Loucy (cell line): Measurements from ENCODE around the gene ASB1.

ENCODE experiments used
- H2AFZ ChIP-seq: fragments of 200-600 bp; sonication (generic); 2 replicates; pipeline ENCODE4 v1.6.0; 2016; ENCODE audit warnings: antibody characterized with exemption, mild to moderate bottlenecking, low read length, moderate library complexity
- H3F3A ChIP-seq: fragments of 200-600 bp; 2 replicates; pipeline ENCODE4 v1.6.0; 2016; ENCODE audit warnings: antibody characterized with exemption, low read depth, mild to moderate bottlenecking
- H3K27me3 ChIP-seq: fragments of 200-600 bp; sonication (generic); 2 replicates; pipeline ENCODE4 v1.6.1; 2014; ENCODE audit warnings: low read length, mild to moderate bottlenecking; ENCODE audit not compliant: insufficient read depth, poor library complexity, severe bottlenecking
- H3K36me3 ChIP-seq: fragments of 200-600 bp; sonication (generic); 2 replicates; pipeline ENCODE4 v1.6.1; 2016; ENCODE audit warnings: low read length; ENCODE audit not compliant: insufficient read depth
- H3K4me1 ChIP-seq: fragments of 200-600 bp; sonication (generic); 2 replicates; pipeline ENCODE4 v1.5.1; 2014; ENCODE audit warnings: low read length, mild to moderate bottlenecking; ENCODE audit not compliant: insufficient read depth, poor library complexity, severe bottlenecking
- H3K4me2 ChIP-seq: fragments of 200-600 bp; sonication (generic); 2 replicates; pipeline ENCODE4 v1.6.0; 2014; ENCODE audit warnings: antibody characterized with exemption, low read length, low read depth, mild to moderate bottlenecking; ENCODE audit not compliant: poor library complexity, severe bottlenecking
- H3K4me3 ChIP-seq: fragments of 200-600 bp; sonication (generic); 2 replicates; pipeline ENCODE4 v1.5.1; 2014; ENCODE audit warnings: low read length, mild to moderate bottlenecking, mixed read lengths; ENCODE audit not compliant: poor library complexity, severe bottlenecking
- H3K79me2 ChIP-seq: fragments of 200-600 bp; sonication (generic); 2 replicates; pipeline ENCODE4 v1.6.1; 2014; ENCODE audit warnings: low read length; ENCODE audit not compliant: insufficient read depth
- H3K9ac ChIP-seq: fragments of 200-600 bp; sonication (generic); 2 replicates; pipeline ENCODE4 v1.6.0; 2014; ENCODE audit warnings: mild to moderate bottlenecking, low read depth, low read length, moderate library complexity; ENCODE audit not compliant: poor library complexity, severe bottlenecking
- H3K9me2 ChIP-seq: fragments of 200-600 bp; sonication (generic); replicated peaks from 2 replicates; pipeline ENCODE4 v1.6.1; 2016; ENCODE audit warnings: low read depth, low read length, mixed read lengths
- H3K9me3 ChIP-seq: fragments of 200-600 bp; sonication (generic); 2 replicates; pipeline ENCODE4 v1.6.1; 2014; ENCODE audit warnings: mild to moderate bottlenecking, antibody characterized with exemption, low read length, low read depth; ENCODE audit not compliant: insufficient read depth
- H4K20me1 ChIP-seq: fragments of 200-600 bp; sonication (generic); 2 replicates; pipeline ENCODE4 v1.6.0; 2014; ENCODE audit warnings: antibody characterized with exemption, low read length, mild to moderate bottlenecking; ENCODE audit not compliant: insufficient read depth, poor library complexity, severe bottlenecking
- CTCF ChIP-seq: fragments of 200-600 bp; sonication (generic); conservative IDR thresholded peaks from 2 replicates; pipeline ENCODE4 v1.5.1; 2014; ENCODE audit warnings: mild to moderate bottlenecking, antibody characterized with exemption, low read length
- EZH2phosphoT487 ChIP-seq: fragments of 200-600 bp; IDR thresholded peaks from 2 replicates; pipeline ENCODE4 v1.6.1; 2018; ENCODE audit warnings: antibody characterized with exemption, mild to moderate bottlenecking, moderate library complexity, borderline replicate concordance

The ASB1 gene

GRCh38 chr2:238413368-238413767 lies 13.4 kb upstream of the ASB1 start:
- H4K20me1 ChIP-seq, result no peaks in the 10 kb centered on the region
- no peak overlapping the region for H3K9ac ChIP-seq
- H3K27me3 ChIP-seq, result no peaks in the 10 kb centered on the region
- peaks cover 9% of the 10 kb centered on the region for H3K4me1 ChIP-seq
- H3F3A ChIP-seq, result no peaks in the 10 kb centered on the region
- no peaks in the 10 kb centered on the region for H3K9me2 ChIP-seq
- no peak overlapping the region for H3K4me3 ChIP-seq
- H3K4me2 ChIP-seq, result no peak overlapping the region
- TF ChIP-seq EZH2phosphoT487 (no peak), CTCF (no peak)
- H3K36me3 ChIP-seq, result no peaks in the 10 kb centered on the region
- H2AFZ ChIP-seq, result no peak overlapping the region
- H3K9me3 ChIP-seq, result peaks cover 9% of the 10 kb centered on the region; the same call in 1 of the 2 replicates
- H3K79me2 ChIP-seq, result no peaks in the 10 kb centered on the region

- Histone ChIP-seq H3K4me2 (peak overlapping the region; percentile 18), H3K27me3 (no peaks in the 10 kb centered on the region), H3K4me3 (no peak overlapping the region), H3K9ac (no peak overlapping the region), H3K4me1 (peaks cover 9% of the 10 kb centered on the region), H3K36me3 (no peaks in the 10 kb centered on the region), H3K9me2 (no peaks in the 10 kb centered on the region), H3K79me2 (no peaks in the 10 kb centered on the region), H3F3A (no peaks in the 10 kb centered on the region), H3K9me3 (peaks cover 9% of the 10 kb centered on the region; the same call in 1 of the 2 replicates), H4K20me1 (no peaks in the 10 kb centered on the region), H2AFZ (no peak overlapping the region)
- TF ChIP-seq CTCF, result peak; percentile 20; the same call in 1 of the 2 replicates
- TF ChIP-seq EZH2phosphoT487, result no peak
Observed at GRCh38 chr2:238415036-238415764, 11.5 kb upstream of the ASB1 start.

GRCh38 chr2:238415893-238416292 lies 10.8 kb upstream of the ASB1 start:
- peaks cover 9% of the 10 kb centered on the region; the same call in 1 of the 2 replicates for H3K9me3 ChIP-seq
- no peaks in the 10 kb centered on the region for H3K27me3 ChIP-seq
- no peaks in the 10 kb centered on the region for H4K20me1 ChIP-seq
- no peaks in the 10 kb centered on the region for H3F3A ChIP-seq
- peaks cover 9% of the 10 kb centered on the region for H3K4me1 ChIP-seq
- no peaks in the 10 kb centered on the region for H3K9me2 ChIP-seq
- H3K9ac ChIP-seq, result no peak overlapping the region
- no peak overlapping the region for H3K4me2 ChIP-seq
- no peak for TF ChIP-seq EZH2phosphoT487
- TF ChIP-seq CTCF, result no peak
- H2AFZ ChIP-seq, result no peak overlapping the region
- no peaks in the 10 kb centered on the region for H3K79me2 ChIP-seq
- no peak overlapping the region for H3K4me3 ChIP-seq
- no peaks in the 10 kb centered on the region for H3K36me3 ChIP-seq
